HL-60/S4 treated with phorbol 12-myristate 13-acetate at 8.2 ng/mL for 4 days and 3 days (cell line): ENCODE measurements around the gene AIF1L.

Experiments used
- in situ Hi-C: fragments of 300-500 bp; cut with MboI; formaldehyde crosslinking; loops from 2 replicates; pipeline ENCODE4 v1.15.0; 2022; ENCODE audit warnings: low sequenced_read_pairs

The AIF1L gene

GRCh38 chr9:131096269-131097125, at the start of gene AIF1L:
AIF1L (plus strand) TSS chr9:131096531; CDS start chr9:131096630, 99 bp downstream.
- in situ Hi-C loops = no loop called here

GRCh38 chr9:131046581-131047202, 49.6 kb upstream of the AIF1L start:
- in situ Hi-C loops = no loop called here

- in situ Hi-C loops = no loop called here
These were observed 48.0 kb upstream of the AIF1L start for GRCh38 chr9:131048332-131048731.

- in situ Hi-C loops = no loop called here
These were observed 47.5 kb upstream of the AIF1L start for GRCh38 chr9:131048820-131049219.

- in situ Hi-C loops = no loop called here
These were observed 46.3 kb upstream of the AIF1L start for GRCh38 chr9:131049829-131050715.

GRCh38 chr9:131050831-131051230, 45.5 kb upstream of the AIF1L start:
- in situ Hi-C loops = no loop called here

GRCh38 chr9:131051592-131052517, 44.5 kb upstream of the AIF1L start:
- in situ Hi-C loops = no loop called here

GRCh38 chr9:131053896-131054295, 42.4 kb upstream of the AIF1L start:
- in situ Hi-C loops = no loop called here

GRCh38 chr9:131056781-131057506, 39.4 kb upstream of the AIF1L start:
- in situ Hi-C loops = no loop called here

- in situ Hi-C loops = no loop called here
These were observed 35.3 kb upstream of the AIF1L start for GRCh38 chr9:131060900-131061630.

- in situ Hi-C loops = no loop called here
These were observed 33.4 kb upstream of the AIF1L start for GRCh38 chr9:131062969-131063368.

- in situ Hi-C loops = no loop called here
These were observed 30.7 kb upstream of the AIF1L start for GRCh38 chr9:131065599-131065998.

GRCh38 chr9:131067625-131068024, 28.7 kb upstream of the AIF1L start:
- in situ Hi-C loops = no loop called here

GRCh38 chr9:131068076-131068816, 28.1 kb upstream of the AIF1L start:
- in situ Hi-C loops = no loop called here

- in situ Hi-C loops = no loop called here
These were observed 26.6 kb upstream of the AIF1L start for GRCh38 chr9:131069699-131070098.

GRCh38 chr9:131072107-131072870, 24.0 kb upstream of the AIF1L start:
- in situ Hi-C loops = no loop called here

GRCh38 chr9:131072871-131073237, 23.5 kb upstream of the AIF1L start:
- in situ Hi-C loops = no loop called here
